ENCODE measurements around the gene CNTNAP2. TPM values are rescaled to one million over a fixed set of nuclear protein-coding genes. Genes with fewer than 3 reads are reported as not detected.

CNTNAP2 gene
- total and polyA plus RNA-seq, 2 of the 4 experiments (the other 2 are of a cell fraction): not detected

GRCh38 chr7:147235645-147236382, 1119.2 kb downstream of the CNTNAP2 start:
- no peak for DNase-seq
- Histone ChIP-seq H3K4me1 (ENCODE audit: control insufficient read depth, insufficient read depth, low read length) (no peaks in the 10 kb centered on the region), H3K27ac (ENCODE audit: insufficient read depth, low read length) (no peak overlapping the region), H3K4me2 (ENCODE audit: low read depth, low read length) (no peak overlapping the region), H3K79me1 (ENCODE audit: low read depth in 1 of 2, low read length in 2 of 2) (no peaks in the 10 kb centered on the region), H3K9ac (ENCODE audit: low read depth, low read length) (no peak overlapping the region), H3K4ac (ENCODE audit: low read depth, low read length) (no peak overlapping the region), H3K27me3 (ENCODE audit: control insufficient read depth, insufficient read depth, low read length) (no peaks in the 10 kb centered on the region), H3K14ac (replicated peaks; ENCODE audit: low read depth, low read length) (no peak overlapping the region), H4K5ac (ENCODE audit: low read depth, low read length) (no peak overlapping the region), H3K9me1 (ENCODE audit: insufficient read depth, low read length) (no peaks in the 10 kb centered on the region), H4K20me1 (ENCODE audit: insufficient read depth, low read length) (no peaks in the 10 kb centered on the region), H3K4me3 (ENCODE audit: insufficient read depth, low read depth, low read length) (no peak overlapping the region), H3K36me3 (ENCODE audit: control insufficient read depth, insufficient read depth, low read length) (no peaks in the 10 kb centered on the region), H2AFZ (replicated peaks; ENCODE audit: low read length, poor library complexity) (no peak overlapping the region), H2BK120ac (ENCODE audit: low read depth, low read length) (no peak overlapping the region), H3K18ac (ENCODE audit: low read depth, low read length) (no peak overlapping the region), H2BK20ac (ENCODE audit: low read depth, low read length) (no peak overlapping the region), H3K23ac (ENCODE audit: low read depth, low read length) (no peak overlapping the region), H2AK9ac (replicated peaks; ENCODE audit: low read depth, low read length, poor library complexity) (no peak overlapping the region), H3K56ac (ENCODE audit: extremely low read depth, insufficient read depth, low read length) (no peak overlapping the region), H3K9me3 (ENCODE audit: control insufficient read depth, insufficient read depth, low read length) (0 out of 2 replicates have a peak, but pooled peaks cover 2% of the 10 kb centered on the region), H2AK5ac (ENCODE audit: low read depth, low read length) (no peak overlapping the region), H4K91ac (ENCODE audit: insufficient read depth, low read depth, low read length) (no peak overlapping the region), H4K8ac (ENCODE audit: low read depth in 2 of 2, low read length in 2 of 2) (no peak overlapping the region), H2BK15ac (ENCODE audit: low read depth, low read length) (no peak overlapping the region), H2BK5ac (ENCODE audit: low read depth, low read length, poor library complexity, severe bottlenecking) (no peak overlapping the region)
- in situ Hi-C loops (cut with MboI; ENCODE audit: low sequenced_read_pairs) (no loop called here), intact Hi-C loops (cut with micrococcal nuclease) (no loop called here), dilution Hi-C loops (cut with HindIII; ENCODE audit: low sequenced_read_pairs, unreplicated experiment) (no loop called here)
- CTCF ChIA-PET: no interaction called here
- BruUV-seq (replicated peaks): no TSS peak
- no peak for ATAC-seq (ENCODE audit: low read depth)
- TF ChIP-seq USF2 (IDR thresholded peaks at IDR 0.05; ENCODE audit: low read depth, low read length) (no peak), MXI1 (IDR thresholded peaks at IDR 0.05; ENCODE audit: borderline replicate concordance, low read depth, low read length) (no peak), RFX5 (IDR thresholded peaks at IDR 0.05; ENCODE audit: low read depth, low read length) (no peak), MAFK (IDR thresholded peaks at IDR 0.05; ENCODE audit: low read depth, low read length) (no peak), SMC3 (IDR thresholded peaks at IDR 0.05; ENCODE audit: low read depth, low read length) (no peak), ELK1 (IDR thresholded peaks at IDR 0.05; ENCODE audit: borderline replicate concordance, low read depth, low read length) (no peak), FOS (IDR thresholded peaks at IDR 0.05; ENCODE audit: low read depth, low read length) (no peak), CTCF (conservative IDR thresholded peaks at IDR 0.05; ENCODE audit: low read depth, low read length) (no peak), RCOR1 (IDR thresholded peaks at IDR 0.05; ENCODE audit: insufficient replicate concordance, low read length) (no peak), POLR2A (IDR thresholded peaks at IDR 0.05; ENCODE audit: low read depth, low read length) (no peak), CEBPB (IDR thresholded peaks at IDR 0.05; ENCODE audit: low read depth, low read length) (no peak), BHLHE40 (IDR thresholded peaks at IDR 0.05; ENCODE audit: low read depth, low read length) (no peak), RAD21 (IDR thresholded peaks at IDR 0.05; ENCODE audit: low read length) (no peak), CHD1 (IDR thresholded peaks at IDR 0.05; ENCODE audit: low read depth, low read length) (no peak), NFE2L2 (IDR thresholded peaks at IDR 0.05; ENCODE audit: low read depth, low read length) (no peak), MAZ (IDR thresholded peaks at IDR 0.05; ENCODE audit: borderline replicate concordance, low read depth, low read length) (no peak)
- 55% methylated on average over 2 of the region's 5 CpGs; no CpG with 5 or more reads in 1 of the 2 experiments for WGBS, 2 experiments (ENCODE audit: extremely low coverage in 2 of 2, insufficient read length in 1 of 2)
- POLR2A ChIA-PET (ENCODE audit: unreplicated experiment): no interaction called here
